Mammary epithelial cell (primary cell): ENCODE results near the gene MAFF.

Source experiments
- EZH2 ChIP-seq: IDR thresholded peaks from 2 replicates; pipeline ENCODE4 v1.6.1; 2012; ENCODE audit warnings: low read length, inconsistent platforms, borderline replicate concordance
- TF ChIP-seq, protein P1 (sequence below), 2 donors: IDR thresholded peaks in 1 of 2; conservative IDR thresholded peaks in 1 of 2; 2 replicates each; pipeline ENCODE4 v1.5.1; 2011 to 2012; ENCODE audit warnings: inconsistent platforms in 2 of 2, low read length in 2 of 2, mild to moderate bottlenecking in 2 of 2, control low read depth in 1 of 2, low read depth in 1 of 2; ENCODE audit not compliant: insufficient read depth in 1 of 2; ENCODE audit errors: extremely low read depth in 1 of 2

DNA sequence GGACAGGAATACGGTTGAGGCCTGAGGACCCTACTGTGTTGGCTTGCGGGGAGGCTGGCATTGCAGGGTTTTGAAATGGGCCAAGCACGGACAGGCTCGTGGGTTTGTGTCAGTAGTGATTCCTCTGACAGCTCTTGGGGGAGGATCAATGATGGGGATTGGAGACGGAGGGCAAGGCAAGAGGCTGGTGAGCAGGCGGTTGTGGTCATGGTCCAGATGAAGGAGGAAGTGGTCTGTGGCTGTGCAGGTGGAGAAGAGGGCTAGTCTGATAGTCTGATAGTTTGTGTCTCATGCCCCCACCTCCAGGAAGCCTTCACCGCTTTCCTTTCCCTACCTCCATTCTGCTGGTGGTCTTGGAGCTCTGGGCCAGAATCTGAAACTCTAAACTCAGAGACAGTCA lies 3.0 kb downstream of the MAFF start:
- TF ChIP-seq, protein P1, sequence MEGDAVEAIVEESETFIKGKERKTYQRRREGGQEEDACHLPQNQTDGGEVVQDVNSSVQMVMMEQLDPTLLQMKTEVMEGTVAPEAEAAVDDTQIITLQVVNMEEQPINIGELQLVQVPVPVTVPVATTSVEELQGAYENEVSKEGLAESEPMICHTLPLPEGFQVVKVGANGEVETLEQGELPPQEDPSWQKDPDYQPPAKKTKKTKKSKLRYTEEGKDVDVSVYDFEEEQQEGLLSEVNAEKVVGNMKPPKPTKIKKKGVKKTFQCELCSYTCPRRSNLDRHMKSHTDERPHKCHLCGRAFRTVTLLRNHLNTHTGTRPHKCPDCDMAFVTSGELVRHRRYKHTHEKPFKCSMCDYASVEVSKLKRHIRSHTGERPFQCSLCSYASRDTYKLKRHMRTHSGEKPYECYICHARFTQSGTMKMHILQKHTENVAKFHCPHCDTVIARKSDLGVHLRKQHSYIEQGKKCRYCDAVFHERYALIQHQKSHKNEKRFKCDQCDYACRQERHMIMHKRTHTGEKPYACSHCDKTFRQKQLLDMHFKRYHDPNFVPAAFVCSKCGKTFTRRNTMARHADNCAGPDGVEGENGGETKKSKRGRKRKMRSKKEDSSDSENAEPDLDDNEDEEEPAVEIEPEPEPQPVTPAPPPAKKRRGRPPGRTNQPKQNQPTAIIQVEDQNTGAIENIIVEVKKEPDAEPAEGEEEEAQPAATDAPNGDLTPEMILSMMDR (conservative IDR thresholded peaks at IDR 0.05 in 1 of 2, IDR thresholded peaks at IDR 0.05 in 1 of 2; ENCODE audit: extremely low read depth in 1 of 2, insufficient read depth in 1 of 2, low read depth in 1 of 2, low read length in 2 of 2) = no peak
- no peak for TF ChIP-seq EZH2
